Transverse colon (tissue), 4 donors: ENCODE results near the gene XKR8. TPM values are rescaled to one million over a fixed set of nuclear protein-coding genes. Genes with fewer than 3 reads are reported as not detected.
"Not testable (repeated sequence)": the region's sequence is repeated elsewhere in the genome, so short reads cannot be mapped to it uniquely, and the experiment has no call there.

ENCODE experiments used
- DNase-seq: peaks from one replicate; pipeline ENCODE4 v3.0.0-alpha.2; 2019
- H3K27ac ChIP-seq, 4 donors: fragments of 200-600 bp; sonication (generic); 2 replicates each; pipeline ENCODE4 v1.5.1; 2016 to 2018; ENCODE audit warnings: inconsistent platforms in 4 of 4
- H3K27me3 ChIP-seq: fragments of 200-600 bp; sonication (generic); 2 replicates; pipeline ENCODE4 v1.5.1; 2017; ENCODE audit warnings: inconsistent platforms
- H3K36me3 ChIP-seq, 4 donors: fragments of 200-600 bp; sonication (generic); 2 replicates each; pipeline ENCODE4 v1.5.1; 2017 to 2019; ENCODE audit warnings: inconsistent platforms in 4 of 4
- H3K4me1 ChIP-seq, 4 donors: fragments of 200-600 bp; sonication (generic); 2 replicates each; pipeline ENCODE4 v1.5.1; 2017 to 2020; ENCODE audit warnings: inconsistent platforms in 4 of 4
- H3K4me3 ChIP-seq, 4 donors: fragments of 200-600 bp; sonication (generic); 1 replicate in 1 of 4; 2 replicates in 3 of 4; pipeline versions ENCODE4 v1.5.1 to v1.6.1; 2017 to 2019; ENCODE audit warnings: inconsistent platforms in 4 of 4
- H3K9me3 ChIP-seq, 2 donors: fragments of 200-600 bp; sonication (generic); 2 replicates each; pipeline ENCODE4 v1.5.1; 2017 to 2019; ENCODE audit warnings: inconsistent platforms in 2 of 2
- CTCF ChIP-seq, 5 experiments: fragments of 200-600 bp in 3 of 5; fragments of 450-650 bp in 2 of 5; sonication (generic) in 3 of 5; IDR thresholded peaks; 1 replicate in 2 of 5; 2 replicates in 3 of 5; pipeline ENCODE4 v1.5.1; 2016 to 2017; ENCODE audit warnings: antibody characterized with exemption in 5 of 5, inconsistent platforms in 3 of 5, mild to moderate bottlenecking in 2 of 5, moderate library complexity in 1 of 5
- EP300 ChIP-seq: sonication (generic); formaldehyde crosslinking; IDR thresholded peaks from one replicate; pipeline ENCODE4 v1.6.1; 2017; ENCODE audit warnings: antibody characterized with exemption, low read depth
- POLR2A ChIP-seq: fragments of 450-650 bp; IDR thresholded peaks from one replicate; pipeline ENCODE4 v1.6.1; 2016; ENCODE audit warnings: antibody characterized with exemption, mild to moderate bottlenecking, moderate library complexity
- POLR2AphosphoS5 ChIP-seq, 3 donors: sonication (generic); formaldehyde crosslinking; IDR thresholded peaks; one replicate each; pipeline ENCODE4 v1.6.1; 2016; ENCODE audit warnings: antibody characterized with exemption in 3 of 3
- WGBS, 2 donors: methylation state at CpG; one replicate each; pipeline ENCODE4 v1.1.5; 2018; ENCODE audit warnings: low coverage in 1 of 2; 5-methylcytosine and 5-hydroxymethylcytosine counted together
- in situ Hi-C, 4 donors: fragments of 200-750 bp; cut with MboI; loops; one replicate each; pipeline versions ENCODE4 v1.15.0 to v1.15.1; 2017; ENCODE audit warnings: low sequenced_read_pairs in 3 of 4, low pct_ligation_motif_present in 1 of 4, low pct_unique_long_range_greater_than_20kb in 1 of 4
- intact Hi-C: fragments of 100-400 bp; cut with DNase I; formaldehyde crosslinking; loops from one replicate; pipeline ENCODE4 v1.15.1; 2023; ENCODE audit warnings: low total_unique reads
- total RNA-seq, 4 donors: library from RNA; depleted of rRNA; stranded (reverse); fragments of >200 nt; gene quantifications; one replicate each; pipeline ENCODE4 v1.1.0, GENCODE V29; 2016

XKR8 gene
- total RNA-seq, 4 donors from 2014 or later, result 8.6 to 13.8 (median 10.4) TPM

GRCh38 chr1:28002600-28002999 is 42.8 kb downstream of the XKR8 start:
- Histone ChIP-seq H3K27ac (no peak overlapping the region), H3K9me3 (no peaks in the 10 kb centered on the region), H3K4me3 (no peak overlapping the region), H3K27me3 (no peaks in the 10 kb centered on the region), H3K4me1 (no peaks in the 10 kb centered on the region), H3K36me3 (peaks cover 0 to 71% (median 25%) of the 10 kb centered on the region in 4 donors)
- DNase-seq, result no peak
- TF ChIP-seq EP300 (no peak), POLR2A (no peak), CTCF (IDR thresholded peaks at IDR 0.05) (no peak), POLR2AphosphoS5 (IDR thresholded peaks at IDR 0.05) (no peak)
- intact Hi-C loops (no loop called here), in situ Hi-C loops (no loop called here)
- 96% methylated on average over 10 of the region's 10 CpGs; no CpG with 5 or more reads in 1 of the 2 donors for WGBS, 2 donors

GRCh38 chr1:28003117-28003516 is 43.3 kb downstream of the XKR8 start:
- H3K9me3 ChIP-seq, H3K27ac ChIP-seq, intact Hi-C loops, H3K4me3 ChIP-seq, in situ Hi-C loops, DNase-seq, H3K4me1 ChIP-seq, H3K27me3 ChIP-seq: not testable (repeated sequence)
- WGBS, 2 donors, result 94 to 100% methylated on average over 2 to 8 of the region's 8 CpGs
- H3K36me3 ChIP-seq, result peaks cover 0 to 67% (median 23%) of the 10 kb centered on the region in 4 donors

- in situ Hi-C loops (no loop called here), intact Hi-C loops (no loop called here)
- Histone ChIP-seq H3K27me3 (no peaks in the 10 kb centered on the region), H3K9me3 (no peaks in the 10 kb centered on the region), H3K27ac (no peak overlapping the region), H3K36me3 (peaks cover 0 to 43% (median 20%) of the 10 kb centered on the region in 4 donors), H3K4me3 (no peak overlapping the region), H3K4me1 (no peaks in the 10 kb centered on the region)
- WGBS, 2 donors, result 85 to 89% methylated on average over 1 of the region's 1 CpG
- DNase-seq, result no peak
- no peak for TF ChIP-seq POLR2A
- TF ChIP-seq CTCF (IDR thresholded peaks at IDR 0.05), result no peak
- TF ChIP-seq EP300, result no peak
- no peak for TF ChIP-seq POLR2AphosphoS5 (IDR thresholded peaks at IDR 0.05)
Observed at GRCh38 chr1:28010969-28011368, 51.2 kb downstream of the XKR8 start.

Other genes with a start within 250 kb of the XKR8 start
- 10 to 100 TPM; 10.5 to 29.1 (median 12.5) TPM for gene FAM76A, start 234.0 kb upstream of the XKR8 start, total RNA-seq
- gene STX12, start 186.8 kb upstream of the XKR8 start, total RNA-seq, result 10 to 100 TPM; 11.3 to 65.3 (median 47.6) TPM
- gene PPP1R8, start 129.2 kb upstream of the XKR8 start, total RNA-seq, result 10 to 100 TPM; 15.1 to 32.9 (median 28.0) TPM
- gene THEMIS2, start 87.4 kb upstream of the XKR8 start, total RNA-seq, result 10 to 100 TPM in 3 of 4 donors, under 1 TPM in 1; 1.00 to 27.9 (median 18.6) TPM
- 10 to 100 TPM in 3 of 4 donors, 1 to 10 TPM in 1; 2.0 to 26.6 (median 16.6) TPM for gene RPA2, start 45.4 kb upstream of the XKR8 start, total RNA-seq
- 10 to 100 TPM; 14.1 to 64.3 (median 57.4) TPM for gene SMPDL3B, start 25.0 kb upstream of the XKR8 start, total RNA-seq
- 10 to 100 TPM; 14.6 to 50.2 (median 18.5) TPM for gene EYA3, start 128.6 kb downstream of the XKR8 start, total RNA-seq
- 10 to 100 TPM in 1 of 4 donors, 1 to 10 TPM in 3; 2.0 to 51.7 (median 4.2) TPM for gene PTAFR, start 216.7 kb downstream of the XKR8 start, total RNA-seq